ENCODE measurements around the gene FIG4. TPM values are rescaled to one million over a fixed set of nuclear protein-coding genes. Genes with fewer than 3 reads are reported as not detected.
"Not testable (repeated sequence)": the region's sequence is repeated elsewhere in the genome, so short reads cannot be mapped to it uniquely, and the experiment has no call there.

The FIG4 gene
- total and polyA plus RNA-seq, 5 donors from 2014 or later: 9.0 to 20.0 (median 14.9) TPM

- not testable (repeated sequence) for H3K36me3 ChIP-seq (ENCODE audit: control insufficient read depth, insufficient read depth, low read length); ATAC-seq (ENCODE audit: low read depth in 2 of 2); H3K9me3 ChIP-seq (ENCODE audit: control insufficient read depth in 2 of 2, low read length in 2 of 2); H3K4me1 ChIP-seq (ENCODE audit: control insufficient read depth, insufficient read depth, low read length, poor library complexity, severe bottlenecking); H3K27ac ChIP-seq (ENCODE audit: insufficient read depth, low read length, poor library complexity, severe bottlenecking); H3K4me3 Mint-ChIP-seq; H3K27me3 ChIP-seq (ENCODE audit: control insufficient read depth, insufficient read depth, low read length); H3K27me3 Mint-ChIP-seq; H3K4me3 ChIP-seq (ENCODE audit: low read depth, low read length); H3K9me3 Mint-ChIP-seq; H3K27ac Mint-ChIP-seq; DNase-seq
- Mint-ChIP-seq H3K36me3 (peaks cover 45% of the 10 kb centered on the region), H3K4me1 (peaks cover 0 to 11% (median 3%) of the 10 kb centered on the region in 4 donors)
These were observed 81.1 kb downstream of the FIG4 start for GRCh38 chr6:109771939-109772755.

GRCh38 chr6:109772883-109773431 is 81.9 kb downstream of the FIG4 start:
- no peak overlapping the region for H3K27ac Mint-ChIP-seq
- H3K4me1 Mint-ChIP-seq: peaks cover 0 to 11% (median 3%) of the 10 kb centered on the region in 4 donors
- no peak for DNase-seq
- peaks cover 42% of the 10 kb centered on the region for H3K36me3 Mint-ChIP-seq
- H3K9me3 Mint-ChIP-seq: peaks cover 0 to 4% (median 0%) of the 10 kb centered on the region in 7 donors
- ATAC-seq (ENCODE audit: low read depth in 2 of 2): no peak
- Histone ChIP-seq H3K36me3 (ENCODE audit: control insufficient read depth, insufficient read depth, low read length) (peaks cover 5% of the 10 kb centered on the region), H3K27me3 (ENCODE audit: control insufficient read depth, insufficient read depth, low read length) (no peaks in the 10 kb centered on the region), H3K9me3 (ENCODE audit: control insufficient read depth in 2 of 2, low read length in 2 of 2) (no peaks in the 10 kb centered on the region), H3K4me1 (ENCODE audit: control insufficient read depth, insufficient read depth, low read length, poor library complexity, severe bottlenecking) (no peaks in the 10 kb centered on the region), H3K27ac (ENCODE audit: insufficient read depth, low read length, poor library complexity, severe bottlenecking) (no peak overlapping the region), H3K4me3 (ENCODE audit: low read depth, low read length) (no peak overlapping the region)
- H3K27me3 Mint-ChIP-seq: no peaks in the 10 kb centered on the region
- H3K4me3 Mint-ChIP-seq: no peak overlapping the region

GRCh38 chr6:109781001-109781400 is 89.9 kb downstream of the FIG4 start:
- DNase-seq (no peak), ATAC-seq (ENCODE audit: low read depth in 2 of 2) (no peak)
- no peaks in the 10 kb centered on the region for H3K4me1 ChIP-seq (ENCODE audit: control insufficient read depth, insufficient read depth, low read length, poor library complexity, severe bottlenecking)
- H3K9me3 Mint-ChIP-seq: no peaks in the 10 kb centered on the region
- H3K4me3 ChIP-seq (ENCODE audit: low read depth, low read length): no peak overlapping the region
- peaks cover 4% of the 10 kb centered on the region for H3K36me3 ChIP-seq (ENCODE audit: control insufficient read depth, insufficient read depth, low read length)
- no peaks in the 10 kb centered on the region for H3K27me3 ChIP-seq (ENCODE audit: control insufficient read depth, insufficient read depth, low read length)
- H3K27me3 Mint-ChIP-seq: no peaks in the 10 kb centered on the region
- H3K4me1 Mint-ChIP-seq: no peaks in the 10 kb centered on the region
- peaks cover 17% of the 10 kb centered on the region for H3K36me3 Mint-ChIP-seq
- no peak overlapping the region for H3K27ac ChIP-seq (ENCODE audit: insufficient read depth, low read length, poor library complexity, severe bottlenecking)
- H3K9me3 ChIP-seq (ENCODE audit: control insufficient read depth in 2 of 2, low read length in 2 of 2): no peaks in the 10 kb centered on the region
- no peak overlapping the region for H3K27ac Mint-ChIP-seq
- H3K4me3 Mint-ChIP-seq: no peak overlapping the region

GRCh38 chr6:109782491-109782999 is 91.4 kb downstream of the FIG4 start:
- Mint-ChIP-seq H3K4me3 (no peak overlapping the region), H3K27ac (no peak overlapping the region), H3K9me3 (no peaks in the 10 kb centered on the region), H3K27me3 (no peaks in the 10 kb centered on the region), H3K36me3 (peaks cover 24% of the 10 kb centered on the region), H3K4me1 (peaks cover 0 to 2% (median 0%) of the 10 kb centered on the region in 4 donors)
- DNase-seq: no peak
- Histone ChIP-seq H3K36me3 (ENCODE audit: control insufficient read depth, insufficient read depth, low read length) (peaks cover 11% of the 10 kb centered on the region), H3K27ac (ENCODE audit: insufficient read depth, low read length, poor library complexity, severe bottlenecking) (no peak overlapping the region), H3K4me1 (ENCODE audit: control insufficient read depth, insufficient read depth, low read length, poor library complexity, severe bottlenecking) (no peaks in the 10 kb centered on the region), H3K9me3 (ENCODE audit: control insufficient read depth in 2 of 2, low read length in 2 of 2) (no peaks in the 10 kb centered on the region), H3K27me3 (ENCODE audit: control insufficient read depth, insufficient read depth, low read length) (no peaks in the 10 kb centered on the region), H3K4me3 (ENCODE audit: low read depth, low read length) (no peak overlapping the region)
- no peak for ATAC-seq (ENCODE audit: low read depth in 2 of 2)

- peaks cover 0 to 2% (median 0%) of the 10 kb centered on the region in 4 donors for H3K4me1 Mint-ChIP-seq
- ATAC-seq (ENCODE audit: low read depth in 2 of 2): no peak
These were observed 92.3 kb downstream of the FIG4 start for GRCh38 chr6:109783250-109783986.

GRCh38 chr6:109787312-109787711 is 96.2 kb downstream of the FIG4 start:
- DNase-seq (peak in 1 of 3 donors; percentile 40), ATAC-seq (ENCODE audit: low read depth in 2 of 2) (no peak)
- H3K4me1 ChIP-seq (ENCODE audit: control insufficient read depth, insufficient read depth, low read length, poor library complexity, severe bottlenecking): no peaks in the 10 kb centered on the region
- H3K27me3 ChIP-seq (ENCODE audit: control insufficient read depth, insufficient read depth, low read length): no peaks in the 10 kb centered on the region
- peaks cover 24% of the 10 kb centered on the region for H3K36me3 ChIP-seq (ENCODE audit: control insufficient read depth, insufficient read depth, low read length)
- H3K27ac Mint-ChIP-seq: no peak overlapping the region
- no peaks in the 10 kb centered on the region for H3K9me3 Mint-ChIP-seq
- no peak overlapping the region for H3K27ac ChIP-seq (ENCODE audit: insufficient read depth, low read length, poor library complexity, severe bottlenecking)
- H3K36me3 Mint-ChIP-seq: peaks cover 41% of the 10 kb centered on the region
- H3K9me3 ChIP-seq (ENCODE audit: control insufficient read depth in 2 of 2, low read length in 2 of 2): no peaks in the 10 kb centered on the region
- peaks cover 0 to 2% (median 0%) of the 10 kb centered on the region in 4 donors for H3K4me1 Mint-ChIP-seq
- H3K27me3 Mint-ChIP-seq: no peaks in the 10 kb centered on the region
- H3K4me3 ChIP-seq (ENCODE audit: low read depth, low read length): no peak overlapping the region
- no peak overlapping the region for H3K4me3 Mint-ChIP-seq

More at GRCh38 chr6:109783250-109783986, 92.3 kb downstream of the FIG4 start:
- Histone ChIP-seq H3K36me3 (ENCODE audit: control insufficient read depth, insufficient read depth, low read length) (peaks cover 15% of the 10 kb centered on the region), H3K4me3 (ENCODE audit: low read depth, low read length) (no peak overlapping the region), H3K9me3 (ENCODE audit: control insufficient read depth in 2 of 2, low read length in 2 of 2) (no peaks in the 10 kb centered on the region), H3K27ac (ENCODE audit: insufficient read depth, low read length, poor library complexity, severe bottlenecking) (no peak overlapping the region), H3K4me1 (ENCODE audit: control insufficient read depth, insufficient read depth, low read length, poor library complexity, severe bottlenecking) (no peaks in the 10 kb centered on the region), H3K27me3 (ENCODE audit: control insufficient read depth, insufficient read depth, low read length) (no peaks in the 10 kb centered on the region)
- peaks cover 24% of the 10 kb centered on the region for H3K36me3 Mint-ChIP-seq
- no peaks in the 10 kb centered on the region for H3K27me3 Mint-ChIP-seq
- H3K27ac Mint-ChIP-seq: no peak overlapping the region
- no peaks in the 10 kb centered on the region for H3K9me3 Mint-ChIP-seq
- H3K4me3 Mint-ChIP-seq: no peak overlapping the region
- peak in 1 of 3 donors; percentile 6 for DNase-seq

- no peak overlapping the region for H3K4me3 ChIP-seq (ENCODE audit: low read depth, low read length)
- Mint-ChIP-seq H3K36me3 (peaks cover 44% of the 10 kb centered on the region), H3K27ac (no peak overlapping the region), H3K27me3 (no peaks in the 10 kb centered on the region), H3K4me3 (no peak overlapping the region), H3K4me1 (peaks cover 0 to 2% (median 0%) of the 10 kb centered on the region in 4 donors), H3K9me3 (no peaks in the 10 kb centered on the region)
- H3K27ac ChIP-seq (ENCODE audit: insufficient read depth, low read length, poor library complexity, severe bottlenecking): no peak overlapping the region
- H3K9me3 ChIP-seq (ENCODE audit: control insufficient read depth in 2 of 2, low read length in 2 of 2): no peaks in the 10 kb centered on the region
- H3K4me1 ChIP-seq (ENCODE audit: control insufficient read depth, insufficient read depth, low read length, poor library complexity, severe bottlenecking): no peaks in the 10 kb centered on the region
- H3K27me3 ChIP-seq (ENCODE audit: control insufficient read depth, insufficient read depth, low read length): no peaks in the 10 kb centered on the region
- peaks cover 28% of the 10 kb centered on the region for H3K36me3 ChIP-seq (ENCODE audit: control insufficient read depth, insufficient read depth, low read length)
- DNase-seq: no peak
- no peak for ATAC-seq (ENCODE audit: low read depth in 2 of 2)
These were observed 97.6 kb downstream of the FIG4 start for GRCh38 chr6:109788687-109789086.

Data from CD4-positive, CD25-positive, alpha-beta regulatory T cell (primary cell).